Fibroblast of lung (primary cell): ENCODE measurements around the gene CTLA4.

ENCODE experiments used
- CTCF ChIP-seq, 2 donors: IDR thresholded peaks in 1 of 2; conservative IDR thresholded peaks in 1 of 2; 1 replicate in 1 of 2; 2 replicates in 1 of 2; pipeline ENCODE4 v1.5.1; 2011 to 2012; ENCODE audit warnings: low read length in 2 of 2, control low read depth in 1 of 2, inconsistent platforms in 1 of 2, low read depth in 1 of 2, mild to moderate bottlenecking in 1 of 2
- EZH2 ChIP-seq: IDR thresholded peaks from 2 replicates; pipeline ENCODE4 v1.5.1; 2012; ENCODE audit warnings: low read length, control low read depth, mild to moderate bottlenecking; ENCODE audit errors: missing control alignments

GRCh38 chr2:203894262-203894661, 26.7 kb downstream of the CTLA4 start:
- no peak for TF ChIP-seq CTCF (conservative IDR thresholded peaks at IDR 0.05 in 1 of 2, IDR thresholded peaks at IDR 0.05 in 1 of 2; ENCODE audit: low read depth in 1 of 2, low read length in 2 of 2)
- no peak for TF ChIP-seq EZH2
